WTC11 (cell line): Measurements from ENCODE around the gene PCSK9. TPM values are rescaled to one million over a fixed set of nuclear protein-coding genes. Genes with fewer than 3 reads are reported as not detected.

Source experiments
- ATF1 ChIP-seq: sonication (generic); formaldehyde crosslinking; IDR thresholded peaks from 2 replicates; pipeline ENCODE4 v1.8.1; 2023; ENCODE audit warnings: mild to moderate bottlenecking, moderate library complexity, missing genetic modification reagents
- CREM ChIP-seq: sonication (generic); formaldehyde crosslinking; IDR thresholded peaks from 2 replicates; pipeline ENCODE4 v1.8.1; 2022; ENCODE audit warnings: mild to moderate bottlenecking, missing genetic modification reagents, moderate library complexity
- HMGA2 ChIP-seq: fragments of 250-450 bp; sonication (Bioruptor Pico); IDR thresholded peaks from 2 replicates; pipeline ENCODE4 v1.4.0; 2021; ENCODE audit warnings: mild to moderate bottlenecking, moderate library complexity
- MXD4 ChIP-seq: fragments of 250-450 bp; sonication (Bioruptor Pico); IDR thresholded peaks from 2 replicates; pipeline ENCODE4 v1.8.0; 2021; ENCODE audit warnings: mild to moderate bottlenecking, moderate library complexity, borderline replicate concordance
- MYBL2 ChIP-seq: sonication (generic); formaldehyde crosslinking; IDR thresholded peaks from 2 replicates; pipeline ENCODE4 v1.8.1; 2023; ENCODE audit warnings: mild to moderate bottlenecking, moderate library complexity, missing genetic modification reagents
- NFE2L1 ChIP-seq: sonication (generic); formaldehyde crosslinking; IDR thresholded peaks from 2 replicates; pipeline ENCODE4 v1.8.1; 2023; ENCODE audit warnings: missing genetic modification reagents
- NR3C1 ChIP-seq: sonication (generic); formaldehyde crosslinking; conservative IDR thresholded peaks from 2 replicates; pipeline ENCODE4 v1.8.1; 2023; ENCODE audit warnings: low read depth, mild to moderate bottlenecking, missing genetic modification reagents
- SP1 ChIP-seq: sonication (generic); formaldehyde crosslinking; conservative IDR thresholded peaks from 2 replicates; pipeline ENCODE4 v1.8.1; 2022; ENCODE audit warnings: missing genetic modification reagents
- TCF7 ChIP-seq: sonication (generic); formaldehyde crosslinking; IDR thresholded peaks from 2 replicates; pipeline ENCODE4 v1.8.0; 2022; ENCODE audit warnings: mild to moderate bottlenecking, low read depth, missing genetic modification reagents, moderate library complexity
- TEAD4 ChIP-seq: sonication (generic); formaldehyde crosslinking; IDR thresholded peaks from 2 replicates; pipeline ENCODE4 v1.8.0; 2022; ENCODE audit warnings: mild to moderate bottlenecking, missing genetic modification reagents
- ZNF263 ChIP-seq: sonication (generic); formaldehyde crosslinking; IDR thresholded peaks from 2 replicates; pipeline ENCODE4 v1.8.1; 2022; ENCODE audit warnings: low read depth, mild to moderate bottlenecking, moderate library complexity, missing genetic modification reagents
- ZNF416 ChIP-seq: fragments of 250-450 bp; sonication (Bioruptor Pico); IDR thresholded peaks from 2 replicates; pipeline ENCODE4 v1.9.0; 2021; ENCODE audit warnings: mild to moderate bottlenecking, inconsistent platforms
- total RNA-seq: library from RNA; stranded (reverse); gene quantifications from 3 replicates; pipeline ENCODE4 v1.2.3, GENCODE V29; 2021
- TF ChIP-seq, protein P1 (sequence below): sonication (generic); formaldehyde crosslinking; IDR thresholded peaks from 2 replicates; pipeline ENCODE4 v1.8.1; 2023; ENCODE audit warnings: mild to moderate bottlenecking, missing genetic modification reagents, moderate library complexity
- TF ChIP-seq, protein P2 (sequence below): fragments of 250-450 bp; sonication (Bioruptor Pico); IDR thresholded peaks from 2 replicates; pipeline ENCODE4 v1.9.0; 2021; ENCODE audit warnings: mild to moderate bottlenecking
- TF ChIP-seq, protein P3 (sequence below): sonication (generic); formaldehyde crosslinking; IDR thresholded peaks from 2 replicates; pipeline ENCODE4 v1.8.0; 2023; ENCODE audit warnings: mild to moderate bottlenecking, missing genetic modification reagents
- TF ChIP-seq, protein P4 (sequence below): sonication (generic); formaldehyde crosslinking; IDR thresholded peaks from 2 replicates; pipeline ENCODE4 v1.8.1; 2022; ENCODE audit warnings: low read depth, mild to moderate bottlenecking, moderate library complexity, missing genetic modification reagents, borderline replicate concordance
- TF ChIP-seq, protein P5 (sequence below): fragments of 200-600 bp; IDR thresholded peaks from 2 replicates; pipeline ENCODE4 v1.8.0; 2022; ENCODE audit warnings: antibody characterized with exemption
- TF ChIP-seq, protein P6 (sequence below): sonication (generic); formaldehyde crosslinking; IDR thresholded peaks from 2 replicates; pipeline ENCODE4 v1.8.0; 2022; ENCODE audit warnings: missing genetic modification reagents
- TF ChIP-seq, protein P7 (sequence below): sonication (generic); formaldehyde crosslinking; IDR thresholded peaks from 2 replicates; pipeline ENCODE4 v1.8.1; 2022; ENCODE audit warnings: missing genetic modification reagents, borderline replicate concordance
- TF ChIP-seq, protein P8 (sequence below): fragments of 250-450 bp; sonication (Bioruptor Pico); IDR thresholded peaks from 2 replicates; pipeline ENCODE4 v1.9.0; 2021; ENCODE audit warnings: moderate library complexity, mild to moderate bottlenecking, inconsistent platforms, borderline replicate concordance
- TF ChIP-seq, protein P9 (sequence below): sonication (generic); formaldehyde crosslinking; IDR thresholded peaks from 2 replicates; pipeline ENCODE4 v1.8.1; 2023; ENCODE audit warnings: mild to moderate bottlenecking, missing genetic modification reagents

PCSK9 gene
- total RNA-seq, 1 experiment from 2014 or later, result 73.2 TPM

DNA sequence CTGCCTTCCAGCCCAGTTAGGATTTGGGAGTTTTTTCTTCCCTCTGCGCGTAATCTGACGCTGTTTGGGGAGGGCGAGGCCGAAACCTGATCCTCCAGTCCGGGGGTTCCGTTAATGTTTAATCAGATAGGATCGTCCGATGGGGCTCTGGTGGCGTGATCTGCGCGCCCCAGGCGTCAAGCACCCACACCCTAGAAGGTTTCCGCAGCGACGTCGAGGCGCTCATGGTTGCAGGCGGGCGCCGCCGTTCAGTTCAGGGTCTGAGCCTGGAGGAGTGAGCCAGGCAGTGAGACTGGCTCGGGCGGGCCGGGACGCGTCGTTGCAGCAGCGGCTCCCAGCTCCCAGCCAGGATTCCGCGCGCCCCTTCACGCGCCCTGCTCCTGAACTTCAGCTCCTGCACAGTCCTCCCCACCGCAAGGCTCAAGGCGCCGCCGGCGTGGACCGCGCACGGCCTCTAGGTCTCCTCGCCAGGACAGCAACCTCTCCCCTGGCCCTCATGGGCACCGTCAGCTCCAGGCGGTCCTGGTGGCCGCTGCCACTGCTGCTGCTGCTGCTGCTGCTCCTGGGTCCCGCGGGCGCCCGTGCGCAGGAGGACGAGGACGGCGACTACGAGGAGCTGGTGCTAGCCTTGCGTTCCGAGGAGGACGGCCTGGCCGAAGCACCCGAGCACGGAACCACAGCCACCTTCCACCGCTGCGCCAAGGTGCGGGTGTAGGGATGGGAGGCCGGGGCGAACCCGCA is at the start of gene PCSK9 (continued):
- no peak for TF ChIP-seq ZNF416 (CRISPR knock-in tag)
- TF ChIP-seq SP1 (CRISPR knock-in tag), result peak; percentile 56; the same call in 1 of the 2 replicates
- TF ChIP-seq, protein P1, sequence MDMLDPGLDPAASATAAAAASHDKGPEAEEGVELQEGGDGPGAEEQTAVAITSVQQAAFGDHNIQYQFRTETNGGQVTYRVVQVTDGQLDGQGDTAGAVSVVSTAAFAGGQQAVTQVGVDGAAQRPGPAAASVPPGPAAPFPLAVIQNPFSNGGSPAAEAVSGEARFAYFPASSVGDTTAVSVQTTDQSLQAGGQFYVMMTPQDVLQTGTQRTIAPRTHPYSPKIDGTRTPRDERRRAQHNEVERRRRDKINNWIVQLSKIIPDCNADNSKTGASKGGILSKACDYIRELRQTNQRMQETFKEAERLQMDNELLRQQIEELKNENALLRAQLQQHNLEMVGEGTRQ (CRISPR knock-in tag), result 0 out of 2 replicates have a peak, but pooled peaks have one; percentile 2
- TF ChIP-seq MYBL2 (CRISPR knock-in tag), result peak; percentile 91
- no peak for TF ChIP-seq MXD4
- TF ChIP-seq, protein P2, sequence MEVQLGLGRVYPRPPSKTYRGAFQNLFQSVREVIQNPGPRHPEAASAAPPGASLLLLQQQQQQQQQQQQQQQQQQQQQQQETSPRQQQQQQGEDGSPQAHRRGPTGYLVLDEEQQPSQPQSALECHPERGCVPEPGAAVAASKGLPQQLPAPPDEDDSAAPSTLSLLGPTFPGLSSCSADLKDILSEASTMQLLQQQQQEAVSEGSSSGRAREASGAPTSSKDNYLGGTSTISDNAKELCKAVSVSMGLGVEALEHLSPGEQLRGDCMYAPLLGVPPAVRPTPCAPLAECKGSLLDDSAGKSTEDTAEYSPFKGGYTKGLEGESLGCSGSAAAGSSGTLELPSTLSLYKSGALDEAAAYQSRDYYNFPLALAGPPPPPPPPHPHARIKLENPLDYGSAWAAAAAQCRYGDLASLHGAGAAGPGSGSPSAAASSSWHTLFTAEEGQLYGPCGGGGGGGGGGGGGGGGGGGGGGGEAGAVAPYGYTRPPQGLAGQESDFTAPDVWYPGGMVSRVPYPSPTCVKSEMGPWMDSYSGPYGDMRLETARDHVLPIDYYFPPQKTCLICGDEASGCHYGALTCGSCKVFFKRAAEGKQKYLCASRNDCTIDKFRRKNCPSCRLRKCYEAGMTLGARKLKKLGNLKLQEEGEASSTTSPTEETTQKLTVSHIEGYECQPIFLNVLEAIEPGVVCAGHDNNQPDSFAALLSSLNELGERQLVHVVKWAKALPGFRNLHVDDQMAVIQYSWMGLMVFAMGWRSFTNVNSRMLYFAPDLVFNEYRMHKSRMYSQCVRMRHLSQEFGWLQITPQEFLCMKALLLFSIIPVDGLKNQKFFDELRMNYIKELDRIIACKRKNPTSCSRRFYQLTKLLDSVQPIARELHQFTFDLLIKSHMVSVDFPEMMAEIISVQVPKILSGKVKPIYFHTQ (CRISPR knock-in tag), result no peak
- TF ChIP-seq NR3C1, result no peak
- TF ChIP-seq, protein P3, sequence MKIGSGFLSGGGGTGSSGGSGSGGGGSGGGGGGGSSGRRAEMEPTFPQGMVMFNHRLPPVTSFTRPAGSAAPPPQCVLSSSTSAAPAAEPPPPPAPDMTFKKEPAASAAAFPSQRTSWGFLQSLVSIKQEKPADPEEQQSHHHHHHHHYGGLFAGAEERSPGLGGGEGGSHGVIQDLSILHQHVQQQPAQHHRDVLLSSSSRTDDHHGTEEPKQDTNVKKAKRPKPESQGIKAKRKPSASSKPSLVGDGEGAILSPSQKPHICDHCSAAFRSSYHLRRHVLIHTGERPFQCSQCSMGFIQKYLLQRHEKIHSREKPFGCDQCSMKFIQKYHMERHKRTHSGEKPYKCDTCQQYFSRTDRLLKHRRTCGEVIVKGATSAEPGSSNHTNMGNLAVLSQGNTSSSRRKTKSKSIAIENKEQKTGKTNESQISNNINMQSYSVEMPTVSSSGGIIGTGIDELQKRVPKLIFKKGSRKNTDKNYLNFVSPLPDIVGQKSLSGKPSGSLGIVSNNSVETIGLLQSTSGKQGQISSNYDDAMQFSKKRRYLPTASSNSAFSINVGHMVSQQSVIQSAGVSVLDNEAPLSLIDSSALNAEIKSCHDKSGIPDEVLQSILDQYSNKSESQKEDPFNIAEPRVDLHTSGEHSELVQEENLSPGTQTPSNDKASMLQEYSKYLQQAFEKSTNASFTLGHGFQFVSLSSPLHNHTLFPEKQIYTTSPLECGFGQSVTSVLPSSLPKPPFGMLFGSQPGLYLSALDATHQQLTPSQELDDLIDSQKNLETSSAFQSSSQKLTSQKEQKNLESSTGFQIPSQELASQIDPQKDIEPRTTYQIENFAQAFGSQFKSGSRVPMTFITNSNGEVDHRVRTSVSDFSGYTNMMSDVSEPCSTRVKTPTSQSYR (CRISPR knock-in tag), result peak; percentile 67; the same call in 1 of the 2 replicates
- no peak for TF ChIP-seq TEAD4
- TF ChIP-seq, protein P4, sequence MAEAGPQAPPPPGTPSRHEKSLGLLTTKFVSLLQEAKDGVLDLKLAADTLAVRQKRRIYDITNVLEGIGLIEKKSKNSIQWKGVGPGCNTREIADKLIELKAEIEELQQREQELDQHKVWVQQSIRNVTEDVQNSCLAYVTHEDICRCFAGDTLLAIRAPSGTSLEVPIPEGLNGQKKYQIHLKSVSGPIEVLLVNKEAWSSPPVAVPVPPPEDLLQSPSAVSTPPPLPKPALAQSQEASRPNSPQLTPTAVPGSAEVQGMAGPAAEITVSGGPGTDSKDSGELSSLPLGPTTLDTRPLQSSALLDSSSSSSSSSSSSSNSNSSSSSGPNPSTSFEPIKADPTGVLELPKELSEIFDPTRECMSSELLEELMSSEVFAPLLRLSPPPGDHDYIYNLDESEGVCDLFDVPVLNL, result no peak
- TF ChIP-seq CREM (CRISPR knock-in tag), result no peak
- TF ChIP-seq NFE2L1 (CRISPR knock-in tag), result peak; percentile 68
- TF ChIP-seq, protein P5, sequence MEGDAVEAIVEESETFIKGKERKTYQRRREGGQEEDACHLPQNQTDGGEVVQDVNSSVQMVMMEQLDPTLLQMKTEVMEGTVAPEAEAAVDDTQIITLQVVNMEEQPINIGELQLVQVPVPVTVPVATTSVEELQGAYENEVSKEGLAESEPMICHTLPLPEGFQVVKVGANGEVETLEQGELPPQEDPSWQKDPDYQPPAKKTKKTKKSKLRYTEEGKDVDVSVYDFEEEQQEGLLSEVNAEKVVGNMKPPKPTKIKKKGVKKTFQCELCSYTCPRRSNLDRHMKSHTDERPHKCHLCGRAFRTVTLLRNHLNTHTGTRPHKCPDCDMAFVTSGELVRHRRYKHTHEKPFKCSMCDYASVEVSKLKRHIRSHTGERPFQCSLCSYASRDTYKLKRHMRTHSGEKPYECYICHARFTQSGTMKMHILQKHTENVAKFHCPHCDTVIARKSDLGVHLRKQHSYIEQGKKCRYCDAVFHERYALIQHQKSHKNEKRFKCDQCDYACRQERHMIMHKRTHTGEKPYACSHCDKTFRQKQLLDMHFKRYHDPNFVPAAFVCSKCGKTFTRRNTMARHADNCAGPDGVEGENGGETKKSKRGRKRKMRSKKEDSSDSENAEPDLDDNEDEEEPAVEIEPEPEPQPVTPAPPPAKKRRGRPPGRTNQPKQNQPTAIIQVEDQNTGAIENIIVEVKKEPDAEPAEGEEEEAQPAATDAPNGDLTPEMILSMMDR, result no peak
- no peak; the same call in 1 of the 2 replicates for TF ChIP-seq ZNF263 (CRISPR knock-in tag)
- TF ChIP-seq, protein P6, sequence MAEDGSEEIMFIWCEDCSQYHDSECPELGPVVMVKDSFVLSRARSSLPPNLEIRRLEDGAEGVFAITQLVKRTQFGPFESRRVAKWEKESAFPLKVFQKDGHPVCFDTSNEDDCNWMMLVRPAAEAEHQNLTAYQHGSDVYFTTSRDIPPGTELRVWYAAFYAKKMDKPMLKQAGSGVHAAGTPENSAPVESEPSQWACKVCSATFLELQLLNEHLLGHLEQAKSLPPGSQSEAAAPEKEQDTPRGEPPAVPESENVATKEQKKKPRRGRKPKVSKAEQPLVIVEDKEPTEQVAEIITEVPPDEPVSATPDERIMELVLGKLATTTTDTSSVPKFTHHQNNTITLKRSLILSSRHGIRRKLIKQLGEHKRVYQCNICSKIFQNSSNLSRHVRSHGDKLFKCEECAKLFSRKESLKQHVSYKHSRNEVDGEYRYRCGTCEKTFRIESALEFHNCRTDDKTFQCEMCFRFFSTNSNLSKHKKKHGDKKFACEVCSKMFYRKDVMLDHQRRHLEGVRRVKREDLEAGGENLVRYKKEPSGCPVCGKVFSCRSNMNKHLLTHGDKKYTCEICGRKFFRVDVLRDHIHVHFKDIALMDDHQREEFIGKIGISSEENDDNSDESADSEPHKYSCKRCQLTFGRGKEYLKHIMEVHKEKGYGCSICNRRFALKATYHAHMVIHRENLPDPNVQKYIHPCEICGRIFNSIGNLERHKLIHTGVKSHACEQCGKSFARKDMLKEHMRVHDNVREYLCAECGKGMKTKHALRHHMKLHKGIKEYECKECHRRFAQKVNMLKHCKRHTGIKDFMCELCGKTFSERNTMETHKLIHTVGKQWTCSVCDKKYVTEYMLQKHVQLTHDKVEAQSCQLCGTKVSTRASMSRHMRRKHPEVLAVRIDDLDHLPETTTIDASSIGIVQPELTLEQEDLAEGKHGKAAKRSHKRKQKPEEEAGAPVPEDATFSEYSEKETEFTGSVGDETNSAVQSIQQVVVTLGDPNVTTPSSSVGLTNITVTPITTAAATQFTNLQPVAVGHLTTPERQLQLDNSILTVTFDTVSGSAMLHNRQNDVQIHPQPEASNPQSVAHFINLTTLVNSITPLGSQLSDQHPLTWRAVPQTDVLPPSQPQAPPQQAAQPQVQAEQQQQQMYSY (CRISPR knock-in tag), result peak; percentile 29; the same call in 1 of the 2 replicates
- TF ChIP-seq, protein P7, sequence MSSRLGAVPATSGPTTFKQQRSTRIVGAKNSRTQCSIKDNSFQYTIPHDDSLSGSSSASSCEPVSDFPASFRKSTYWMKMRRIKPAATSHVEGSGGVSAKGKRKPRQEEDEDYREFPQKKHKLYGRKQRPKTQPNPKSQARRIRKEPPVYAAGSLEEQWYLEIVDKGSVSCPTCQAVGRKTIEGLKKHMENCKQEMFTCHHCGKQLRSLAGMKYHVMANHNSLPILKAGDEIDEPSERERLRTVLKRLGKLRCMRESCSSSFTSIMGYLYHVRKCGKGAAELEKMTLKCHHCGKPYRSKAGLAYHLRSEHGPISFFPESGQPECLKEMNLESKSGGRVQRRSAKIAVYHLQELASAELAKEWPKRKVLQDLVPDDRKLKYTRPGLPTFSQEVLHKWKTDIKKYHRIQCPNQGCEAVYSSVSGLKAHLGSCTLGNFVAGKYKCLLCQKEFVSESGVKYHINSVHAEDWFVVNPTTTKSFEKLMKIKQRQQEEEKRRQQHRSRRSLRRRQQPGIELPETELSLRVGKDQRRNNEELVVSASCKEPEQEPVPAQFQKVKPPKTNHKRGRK, result no peak
- TF ChIP-seq, protein P8, sequence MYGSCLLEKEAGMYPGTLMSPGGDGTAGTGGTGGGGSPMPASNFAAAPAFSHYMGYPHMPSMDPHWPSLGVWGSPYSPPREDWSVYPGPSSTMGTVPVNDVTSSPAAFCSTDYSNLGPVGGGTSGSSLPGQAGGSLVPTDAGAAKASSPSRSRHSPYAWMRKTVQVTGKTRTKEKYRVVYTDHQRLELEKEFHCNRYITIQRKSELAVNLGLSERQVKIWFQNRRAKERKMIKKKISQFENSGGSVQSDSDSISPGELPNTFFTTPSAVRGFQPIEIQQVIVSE (CRISPR knock-in tag), result no peak
- TF ChIP-seq, protein P9, sequence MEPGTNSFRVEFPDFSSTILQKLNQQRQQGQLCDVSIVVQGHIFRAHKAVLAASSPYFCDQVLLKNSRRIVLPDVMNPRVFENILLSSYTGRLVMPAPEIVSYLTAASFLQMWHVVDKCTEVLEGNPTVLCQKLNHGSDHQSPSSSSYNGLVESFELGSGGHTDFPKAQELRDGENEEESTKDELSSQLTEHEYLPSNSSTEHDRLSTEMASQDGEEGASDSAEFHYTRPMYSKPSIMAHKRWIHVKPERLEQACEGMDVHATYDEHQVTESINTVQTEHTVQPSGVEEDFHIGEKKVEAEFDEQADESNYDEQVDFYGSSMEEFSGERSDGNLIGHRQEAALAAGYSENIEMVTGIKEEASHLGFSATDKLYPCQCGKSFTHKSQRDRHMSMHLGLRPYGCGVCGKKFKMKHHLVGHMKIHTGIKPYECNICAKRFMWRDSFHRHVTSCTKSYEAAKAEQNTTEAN (CRISPR knock-in tag), result peak; percentile 81; the same call in 1 of the 2 replicates
- TF ChIP-seq ATF1 (CRISPR knock-in tag), result no peak
- TF ChIP-seq TCF7 (CRISPR knock-in tag), result no peak
- no peak for TF ChIP-seq HMGA2
